Measurements from ENCODE around the gene AHNAK2. TPM values are rescaled to one million over a fixed set of nuclear protein-coding genes. Genes with fewer than 3 reads are reported as not detected.
A peak's percentile ranks its signal among the peaks of the same experiment; 100 is the strongest.
"Not testable (repeated sequence)": the region's sequence is repeated elsewhere in the genome, so short reads cannot be mapped to it uniquely, and the experiment has no call there.

AHNAK2 gene
- total and polyA plus RNA-seq, 2 of the 13 experiments (the other 11 are each of a cell fraction or from before 2014, with no cell fraction given) = 0.11 to 0.18 TPM

DNA sequence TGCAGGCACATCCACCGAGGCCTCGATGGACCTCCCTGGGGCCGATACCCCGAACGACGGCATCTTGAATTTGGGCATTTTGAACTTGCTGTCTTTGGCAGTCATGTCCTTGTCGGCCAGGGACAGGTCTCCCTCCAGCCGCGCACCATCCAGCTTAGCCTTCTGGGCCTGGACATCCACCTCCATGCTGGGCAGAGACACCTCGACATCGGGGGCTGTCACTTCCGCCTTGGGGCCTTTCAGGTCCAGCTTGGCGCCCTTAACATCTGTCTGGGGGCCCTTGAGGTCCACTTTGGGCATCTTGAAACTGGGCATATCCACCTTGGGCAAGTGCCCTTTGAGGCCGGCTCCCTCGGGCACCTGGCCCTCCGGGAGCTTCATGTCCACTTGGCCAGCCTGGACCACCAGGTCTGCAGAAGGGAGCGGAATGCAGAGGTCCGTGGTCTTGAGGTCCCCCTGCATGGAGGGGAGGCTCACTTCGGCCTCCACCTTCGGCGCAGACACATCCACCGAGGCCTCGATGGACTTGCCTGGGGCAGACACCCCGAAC is 28.7 kb downstream of the AHNAK2 start:
- H3K27ac ChIP-seq (ENCODE audit: extremely low read length, insufficient read depth, low read length); ATAC-seq; H3K4me2 ChIP-seq (ENCODE audit: low read depth, low read length); H3K9me3 ChIP-seq (ENCODE audit: low read length); H2AFZ ChIP-seq (ENCODE audit: low read length); H3K4me3 ChIP-seq (replicated peaks in 1 of 3; ENCODE audit: insufficient read depth in 1 of 3, low read depth in 2 of 3, low read length in 3 of 3); FAIRE-seq; H3K36me3 ChIP-seq (replicated peaks in 1 of 2; ENCODE audit: control insufficient read depth in 1 of 2, insufficient read depth in 2 of 2, low read length in 2 of 2); intact Hi-C loops (cut with micrococcal nuclease; ENCODE audit: unreplicated experiment); H3K9ac ChIP-seq (ENCODE audit: insufficient read depth, low read depth, low read length); DNase-seq (ENCODE audit: low spot score); POLR2A ChIA-PET; H3K79me2 ChIP-seq (ENCODE audit: insufficient read depth, low read length); H3K4me1 ChIP-seq (ENCODE audit: insufficient read depth, low read length); CTCF ChIA-PET (ENCODE audit: low intra/inter-chr PET ratio, low total read pairs); H4K20me1 ChIP-seq (ENCODE audit: insufficient read depth, low read length); in situ Hi-C loops (cut with HindIII; ENCODE audit: extremely low pct_ligation_motif_present, low pct_unique_long_range_greater_than_20kb); BruUV-seq (replicated peaks): not testable (repeated sequence)
- H3K27me3 ChIP-seq (ENCODE audit: control insufficient read depth in 1 of 2, insufficient read depth in 2 of 2, low read length in 2 of 2) = peaks cover 6 to 58% of the 10 kb centered on the region in 2 experiments
- 52% methylated on average over 11 of the region's 24 CpGs for WGBS (ENCODE audit: low lambda C conversion rate)
- TF ChIP-seq EZH2 (conservative IDR thresholded peaks at IDR 0.05; ENCODE audit: low read depth, low read length) = 0 out of 2 replicates have a peak, but pooled peaks have one; percentile 4

- DNase-seq (ENCODE audit: low spot score) (no peak), FAIRE-seq (no peak), ATAC-seq (no peak)
- no TSS peak for BruUV-seq (replicated peaks)
- Histone ChIP-seq H2AFZ (ENCODE audit: low read length) (no peak overlapping the region), H3K4me2 (ENCODE audit: low read depth, low read length) (no peak overlapping the region), H3K27me3 (ENCODE audit: control insufficient read depth in 1 of 2, insufficient read depth in 2 of 2, low read length in 2 of 2) (peaks cover 4 to 52% of the 10 kb centered on the region in 2 experiments), H3K27ac (ENCODE audit: extremely low read length, insufficient read depth, low read length) (no peak overlapping the region), H3K9me3 (ENCODE audit: low read length) (no peaks in the 10 kb centered on the region), H3K36me3 (replicated peaks in 1 of 2; ENCODE audit: control insufficient read depth in 1 of 2, insufficient read depth in 2 of 2, low read length in 2 of 2) (no peaks in the 10 kb centered on the region), H3K4me3 (replicated peaks in 1 of 3; ENCODE audit: insufficient read depth in 1 of 3, low read depth in 2 of 3, low read length in 3 of 3) (no peak overlapping the region), H3K9ac (ENCODE audit: insufficient read depth, low read depth, low read length) (no peak overlapping the region), H3K4me1 (ENCODE audit: insufficient read depth, low read length) (no peaks in the 10 kb centered on the region), H4K20me1 (ENCODE audit: insufficient read depth, low read length) (no peaks in the 10 kb centered on the region), H3K79me2 (ENCODE audit: insufficient read depth, low read length) (no peaks in the 10 kb centered on the region)
- CTCF ChIA-PET (ENCODE audit: low intra/inter-chr PET ratio, low total read pairs) = no interaction called here
- intact Hi-C loops (cut with micrococcal nuclease; ENCODE audit: unreplicated experiment) (no loop called here), in situ Hi-C loops (cut with HindIII; ENCODE audit: extremely low pct_ligation_motif_present, low pct_unique_long_range_greater_than_20kb) (no loop called here)
- WGBS (ENCODE audit: low lambda C conversion rate) = no CpG with 5 or more reads among the region's 11 CpGs
- POLR2A ChIA-PET = no interaction called here
- TF ChIP-seq, protein P1, sequence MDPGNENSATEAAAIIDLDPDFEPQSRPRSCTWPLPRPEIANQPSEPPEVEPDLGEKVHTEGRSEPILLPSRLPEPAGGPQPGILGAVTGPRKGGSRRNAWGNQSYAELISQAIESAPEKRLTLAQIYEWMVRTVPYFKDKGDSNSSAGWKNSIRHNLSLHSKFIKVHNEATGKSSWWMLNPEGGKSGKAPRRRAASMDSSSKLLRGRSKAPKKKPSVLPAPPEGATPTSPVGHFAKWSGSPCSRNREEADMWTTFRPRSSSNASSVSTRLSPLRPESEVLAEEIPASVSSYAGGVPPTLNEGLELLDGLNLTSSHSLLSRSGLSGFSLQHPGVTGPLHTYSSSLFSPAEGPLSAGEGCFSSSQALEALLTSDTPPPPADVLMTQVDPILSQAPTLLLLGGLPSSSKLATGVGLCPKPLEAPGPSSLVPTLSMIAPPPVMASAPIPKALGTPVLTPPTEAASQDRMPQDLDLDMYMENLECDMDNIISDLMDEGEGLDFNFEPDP (CRISPR knock-in tag; conservative IDR thresholded peaks at IDR 0.05) = no peak
- TF ChIP-seq FLYWCH1 (CRISPR knock-in tag; IDR thresholded peaks at IDR 0.05) (no peak), GTF3A (CRISPR knock-in tag; conservative IDR thresholded peaks at IDR 0.05) (no peak), SP140L (CRISPR knock-in tag; IDR thresholded peaks at IDR 0.05; ENCODE audit: borderline replicate concordance) (no peak), MIER2 (CRISPR knock-in tag; IDR thresholded peaks at IDR 0.05) (no peak), RCOR2 (CRISPR knock-in tag; IDR thresholded peaks at IDR 0.05) (no peak), DDIT3 (CRISPR knock-in tag; IDR thresholded peaks at IDR 0.05) (no peak), NFKB2 (CRISPR knock-in tag; IDR thresholded peaks at IDR 0.05; ENCODE audit: borderline replicate concordance) (no peak), HOXA7 (CRISPR knock-in tag; IDR thresholded peaks at IDR 0.05) (no peak), ZNF674 (CRISPR knock-in tag; IDR thresholded peaks at IDR 0.05; ENCODE audit: low read depth) (no peak), ZBTB20 (CRISPR knock-in tag; IDR thresholded peaks at IDR 0.05; ENCODE audit: borderline replicate concordance, low read depth) (no peak), ZNF660 (CRISPR knock-in tag; IDR thresholded peaks at IDR 0.05; ENCODE audit: borderline replicate concordance, low read depth) (no peak)
- TF ChIP-seq, protein P2, sequence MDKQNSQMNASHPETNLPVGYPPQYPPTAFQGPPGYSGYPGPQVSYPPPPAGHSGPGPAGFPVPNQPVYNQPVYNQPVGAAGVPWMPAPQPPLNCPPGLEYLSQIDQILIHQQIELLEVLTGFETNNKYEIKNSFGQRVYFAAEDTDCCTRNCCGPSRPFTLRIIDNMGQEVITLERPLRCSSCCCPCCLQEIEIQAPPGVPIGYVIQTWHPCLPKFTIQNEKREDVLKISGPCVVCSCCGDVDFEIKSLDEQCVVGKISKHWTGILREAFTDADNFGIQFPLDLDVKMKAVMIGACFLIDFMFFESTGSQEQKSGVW (CRISPR knock-in tag; IDR thresholded peaks at IDR 0.05; ENCODE audit: borderline replicate concordance) = no peak
These were observed 29.5 kb downstream of the AHNAK2 start for GRCh38 chr14:104948736-104949031.
